Gastrocnemius medialis (tissue), 4 donors: ENCODE measurements around the gene OR10D3. TPM values are rescaled to one million over a fixed set of nuclear protein-coding genes. Genes with fewer than 3 reads are reported as not detected.

ENCODE experiments used
- ATAC-seq, 2 donors: fragments of 150-250 bp; one replicate each; pipeline ENCODE4 v1.9.1; 2016
- DNase-seq, 2 donors: peaks; one replicate each; pipeline ENCODE4 v3.0.0-alpha.2; 2019
- H3K27ac ChIP-seq, 4 donors: fragments of 200-600 bp; sonication (generic); 1 replicate in 1 of 4; 2 replicates in 3 of 4; pipeline ENCODE4 v1.5.1; 2016 to 2018; ENCODE audit warnings: mild to moderate bottlenecking in 2 of 4, moderate library complexity in 1 of 4
- H3K27me3 ChIP-seq, 3 donors: fragments of 200-600 bp; sonication (generic) in 2 of 3; 1 replicate in 1 of 3; 2 replicates in 2 of 3; pipeline versions ENCODE4 v1.5.1 to v1.6.0; 2016 to 2019; ENCODE audit warnings: mild to moderate bottlenecking in 1 of 3, moderate library complexity in 1 of 3
- H3K36me3 ChIP-seq, 2 donors: fragments of 200-600 bp; sonication (generic) in 1 of 2; one replicate each; pipeline ENCODE4 v1.5.1; 2017 to 2018
- H3K4me1 ChIP-seq, 2 donors: fragments of 200-600 bp; sonication (generic) in 1 of 2; one replicate each; pipeline ENCODE4 v1.5.1; 2016 to 2017; ENCODE audit warnings: mild to moderate bottlenecking in 2 of 2
- H3K4me3 ChIP-seq, 4 donors: fragments of 200-600 bp; sonication (generic) in 3 of 4; 1 replicate in 1 of 4; 2 replicates in 3 of 4; pipeline ENCODE4 v1.5.1; 2016 to 2019; ENCODE audit warnings: mild to moderate bottlenecking in 2 of 4
- H3K9me3 ChIP-seq, 3 donors: fragments of 200-600 bp; sonication (generic) in 2 of 3; 1 replicate in 1 of 3; 2 replicates in 2 of 3; pipeline ENCODE4 v1.5.1; 2016 to 2019
- POLR2A ChIP-seq, 2 donors: fragments of 450-650 bp; IDR thresholded peaks; one replicate each; pipeline ENCODE4 v1.6.1; 2017; ENCODE audit warnings: antibody characterized with exemption in 2 of 2, mild to moderate bottlenecking in 2 of 2, moderate library complexity in 2 of 2
- in situ Hi-C, 4 donors: fragments of 200-750 bp; cut with MboI; loops; one replicate each; pipeline versions ENCODE4 v1.15.0 to v1.8.0; 2017; ENCODE audit warnings: low sequenced_read_pairs in 4 of 4
- intact Hi-C: fragments of 100-400 bp; cut with DNase I; formaldehyde crosslinking; loops from one replicate; pipeline ENCODE4 v1.15.1; 2023; ENCODE audit warnings: low total_unique reads
- total RNA-seq, 4 donors: library from RNA; depleted of rRNA; stranded (reverse); fragments of >200 nt; gene quantifications; one replicate each; pipeline versions ENCODE4 v1.1.0 to v1.2.3, GENCODE V29; 2016
- TF ChIP-seq, protein P1 (sequence below), 5 experiments: fragments of 450-650 bp in 3 of 5; fragments of 200-600 bp in 2 of 5; sonication (generic) in 2 of 5; IDR thresholded peaks in 4 of 5; conservative IDR thresholded peaks in 1 of 5; 1 replicate in 4 of 5; 2 replicates in 1 of 5; pipeline ENCODE4 v1.5.1; 2016 to 2019; ENCODE audit warnings: antibody characterized with exemption in 5 of 5, mild to moderate bottlenecking in 3 of 5, moderate library complexity in 3 of 5

Gene OR10D3
- total RNA-seq, 4 donors from 2014 or later, result not detected

DNA sequence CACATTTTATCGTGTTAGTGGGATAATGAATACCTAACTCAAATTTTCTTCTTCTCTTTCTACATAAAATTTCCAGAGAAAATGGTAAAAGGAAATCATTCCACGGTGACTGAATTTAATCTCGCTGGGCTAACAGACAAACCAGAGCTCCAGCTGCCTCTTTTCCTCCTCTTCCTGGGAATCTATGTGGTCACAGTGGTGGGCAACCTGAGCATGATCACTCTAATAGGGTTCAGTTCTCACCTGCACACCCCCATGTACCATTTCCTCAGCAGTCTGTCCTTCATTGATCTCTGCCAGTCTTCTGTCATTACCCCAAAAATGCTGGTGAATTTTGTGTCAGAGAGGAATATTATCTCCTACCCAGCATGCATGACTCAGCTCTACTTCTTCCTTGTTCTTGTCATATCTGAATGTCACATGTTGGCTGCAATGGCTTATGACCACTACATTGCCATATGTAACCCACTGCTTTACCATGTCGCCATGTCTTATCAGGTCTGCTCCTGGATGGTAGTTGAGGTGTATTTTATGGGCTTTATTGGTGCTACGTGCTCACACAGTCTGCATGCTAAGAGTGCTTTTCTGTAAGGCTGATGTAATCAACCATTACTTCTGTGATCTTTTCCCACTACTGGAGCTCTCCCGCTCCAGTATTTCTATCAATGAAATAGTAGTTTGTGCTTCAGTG is 24.1 kb downstream of the OR10D3 start:
- DNase-seq (no peak), ATAC-seq (no peak)
- Histone ChIP-seq H3K4me1 (no peaks in the 10 kb centered on the region), H3K27me3 (no peaks in the 10 kb centered on the region), H3K27ac (no peak overlapping the region), H3K9me3 (no peaks in the 10 kb centered on the region), H3K4me3 (no peak overlapping the region), H3K36me3 (no peaks in the 10 kb centered on the region)
- in situ Hi-C loops, result loop anchor here in 1 of 4 donors (10.0 kb wide), 1 partner anchor 58 kb away; no protein-coding TSS in a partner anchor
- intact Hi-C loops, result no loop called here
- TF ChIP-seq, protein P1, sequence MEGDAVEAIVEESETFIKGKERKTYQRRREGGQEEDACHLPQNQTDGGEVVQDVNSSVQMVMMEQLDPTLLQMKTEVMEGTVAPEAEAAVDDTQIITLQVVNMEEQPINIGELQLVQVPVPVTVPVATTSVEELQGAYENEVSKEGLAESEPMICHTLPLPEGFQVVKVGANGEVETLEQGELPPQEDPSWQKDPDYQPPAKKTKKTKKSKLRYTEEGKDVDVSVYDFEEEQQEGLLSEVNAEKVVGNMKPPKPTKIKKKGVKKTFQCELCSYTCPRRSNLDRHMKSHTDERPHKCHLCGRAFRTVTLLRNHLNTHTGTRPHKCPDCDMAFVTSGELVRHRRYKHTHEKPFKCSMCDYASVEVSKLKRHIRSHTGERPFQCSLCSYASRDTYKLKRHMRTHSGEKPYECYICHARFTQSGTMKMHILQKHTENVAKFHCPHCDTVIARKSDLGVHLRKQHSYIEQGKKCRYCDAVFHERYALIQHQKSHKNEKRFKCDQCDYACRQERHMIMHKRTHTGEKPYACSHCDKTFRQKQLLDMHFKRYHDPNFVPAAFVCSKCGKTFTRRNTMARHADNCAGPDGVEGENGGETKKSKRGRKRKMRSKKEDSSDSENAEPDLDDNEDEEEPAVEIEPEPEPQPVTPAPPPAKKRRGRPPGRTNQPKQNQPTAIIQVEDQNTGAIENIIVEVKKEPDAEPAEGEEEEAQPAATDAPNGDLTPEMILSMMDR (IDR thresholded peaks at IDR 0.05 in 4 of 5, conservative IDR thresholded peaks at IDR 0.05 in 1 of 5), result no peak
- TF ChIP-seq POLR2A (IDR thresholded peaks at IDR 0.05), result no peak

- H3K36me3 ChIP-seq, result no peaks in the 10 kb centered on the region
- no peak for DNase-seq
- no peak overlapping the region for H3K27ac ChIP-seq
- no peak overlapping the region for H3K4me3 ChIP-seq
- H3K9me3 ChIP-seq, result no peaks in the 10 kb centered on the region
- H3K4me1 ChIP-seq, result no peaks in the 10 kb centered on the region
- no peak for ATAC-seq
- TF ChIP-seq, protein P1 (IDR thresholded peaks at IDR 0.05 in 4 of 5, conservative IDR thresholded peaks at IDR 0.05 in 1 of 5), result no peak
- no peak for TF ChIP-seq POLR2A (IDR thresholded peaks at IDR 0.05)
- H3K27me3 ChIP-seq, result no peaks in the 10 kb centered on the region
- intact Hi-C loops, result no loop called here
- in situ Hi-C loops, result loop anchor here in 1 of 4 donors (10.0 kb wide), 1 partner anchor 55 kb away; no protein-coding TSS in a partner anchor
These were observed 26.7 kb downstream of the OR10D3 start for GRCh38 chr11:124209824-124210357.

GRCh38 chr11:124210421-124210820 is 27.3 kb downstream of the OR10D3 start:
- no peak overlapping the region for H3K4me3 ChIP-seq
- intact Hi-C loops, result no loop called here
- TF ChIP-seq, protein P1 (IDR thresholded peaks at IDR 0.05 in 4 of 5, conservative IDR thresholded peaks at IDR 0.05 in 1 of 5), result no peak
- no peak for TF ChIP-seq POLR2A (IDR thresholded peaks at IDR 0.05)
- in situ Hi-C loops, result no loop called here
- H3K27me3 ChIP-seq, result no peaks in the 10 kb centered on the region
- no peak overlapping the region for H3K27ac ChIP-seq
- no peaks in the 10 kb centered on the region for H3K4me1 ChIP-seq
- H3K36me3 ChIP-seq, result no peaks in the 10 kb centered on the region
- DNase-seq (no peak), ATAC-seq (no peak)
- H3K9me3 ChIP-seq, result no peaks in the 10 kb centered on the region

- ATAC-seq (no peak), DNase-seq (no peak)
- Histone ChIP-seq H3K4me1 (no peaks in the 10 kb centered on the region), H3K4me3 (no peak overlapping the region), H3K9me3 (no peaks in the 10 kb centered on the region), H3K36me3 (no peaks in the 10 kb centered on the region), H3K27me3 (no peaks in the 10 kb centered on the region), H3K27ac (no peak overlapping the region)
- intact Hi-C loops (no loop called here), in situ Hi-C loops (no loop called here)
- TF ChIP-seq, protein P1 (IDR thresholded peaks at IDR 0.05 in 4 of 5, conservative IDR thresholded peaks at IDR 0.05 in 1 of 5), result no peak
- no peak for TF ChIP-seq POLR2A (IDR thresholded peaks at IDR 0.05)
These were observed 28.2 kb downstream of the OR10D3 start for GRCh38 chr11:124211321-124211720.
